ENCODE results near the gene ALPK3.

- TF ChIP-seq CTCF (IDR thresholded peaks at IDR 0.05 in 2 of 3, conservative IDR thresholded peaks at IDR 0.05 in 1 of 3; ENCODE audit: borderline replicate concordance in 1 of 3, insufficient read depth in 1 of 3, low read depth in 2 of 3, low read length in 2 of 3) (no peak), POLR2A (IDR thresholded peaks at IDR 0.05; ENCODE audit: borderline replicate concordance, extremely low read depth, insufficient read depth, insufficient read length) (no peak), SP1 (IDR thresholded peaks at IDR 0.05; ENCODE audit: low read depth) (no peak), POLR2AphosphoS5 (IDR thresholded peaks at IDR 0.05; ENCODE audit: low read depth, low read length) (no peak), ATF3 (IDR thresholded peaks at IDR 0.05) (no peak), CEBPB (IDR thresholded peaks at IDR 0.05; ENCODE audit: low read depth) (no peak), EZH2phosphoT487 (IDR thresholded peaks at IDR 0.05; ENCODE audit: borderline replicate concordance) (no peak), ELF1 (IDR thresholded peaks at IDR 0.05; ENCODE audit: borderline replicate concordance, low read depth) (no peak), MAX (IDR thresholded peaks at IDR 0.05) (no peak), RAD21 (IDR thresholded peaks at IDR 0.05; ENCODE audit: low read depth) (no peak), EZH2 (IDR thresholded peaks at IDR 0.05) (no peak), EGR1 (IDR thresholded peaks at IDR 0.05; ENCODE audit: low read depth) (no peak), YY1 (IDR thresholded peaks at IDR 0.05; ENCODE audit: extremely low read depth, insufficient replicate concordance, low read depth, low read length) (no peak), JUND (IDR thresholded peaks at IDR 0.05) (no peak)
Measured at GRCh38 chr15:84813931-84814330, 3.2 kb upstream of the ALPK3 start.
